Vagina (tissue), 2 donors: ENCODE measurements around the gene PRUNE2. TPM values are rescaled to one million over a fixed set of nuclear protein-coding genes. Genes with fewer than 3 reads are reported as not detected.
"Not testable (repeated sequence)": the region's sequence is repeated elsewhere in the genome, so short reads cannot be mapped to it uniquely, and the experiment has no call there.

Experiments used
- DNase-seq, 2 donors: peaks; one replicate each; pipeline ENCODE4 v3.0.0-alpha.2; 2017; ENCODE audit errors: extremely low spot score in 2 of 2
- H3K27ac ChIP-seq: fragments of 200-600 bp; sonication (generic); one replicate; pipeline ENCODE4 v1.5.1; 2019
- H3K27me3 ChIP-seq: fragments of 200-600 bp; sonication (generic); one replicate; pipeline ENCODE4 v1.5.1; 2019
- H3K36me3 ChIP-seq, 2 donors: fragments of 200-600 bp; sonication (generic); one replicate each; pipeline ENCODE4 v1.5.1; 2017 to 2019
- H3K4me1 ChIP-seq: fragments of 200-600 bp; sonication (generic); one replicate; pipeline ENCODE4 v1.5.1; 2019
- H3K4me3 ChIP-seq, 2 donors: fragments of 200-600 bp; sonication (generic); 1 replicate in 1 of 2; 2 replicates in 1 of 2; pipeline ENCODE4 v1.5.1; 2016 to 2019
- H3K9me3 ChIP-seq: fragments of 200-600 bp; sonication (generic); one replicate; pipeline ENCODE4 v1.5.1; 2019
- POLR2A ChIP-seq, 2 donors: fragments of 450-650 bp; IDR thresholded peaks; one replicate each; pipeline ENCODE4 v1.6.1; 2017; ENCODE audit warnings: antibody characterized with exemption in 2 of 2, mild to moderate bottlenecking in 2 of 2, moderate library complexity in 2 of 2
- POLR2AphosphoS5 ChIP-seq, 2 donors: sonication (generic); formaldehyde crosslinking; IDR thresholded peaks; one replicate each; pipeline ENCODE4 v1.9.0; 2017; ENCODE audit warnings: antibody characterized with exemption in 2 of 2, mild to moderate bottlenecking in 2 of 2, low read depth in 1 of 2; ENCODE audit not compliant: insufficient read depth in 1 of 2
- intact Hi-C: fragments of 100-400 bp; cut with DNase I; formaldehyde crosslinking; loops from one replicate; pipeline ENCODE4 v1.15.1; 2023
- total RNA-seq: library from RNA; depleted of rRNA; stranded (reverse); fragments of >200 nt; gene quantifications from one replicate; pipeline ENCODE4 v1.2.3, GENCODE V29; 2016
- TF ChIP-seq, protein P1 (sequence below), 3 experiments: fragments of 450-650 bp in 2 of 3; fragments of 200-600 bp in 1 of 3; sonication (generic) in 1 of 3; IDR thresholded peaks; one replicate each; pipeline ENCODE4 v1.5.1; 2017 to 2019; ENCODE audit warnings: antibody characterized with exemption in 3 of 3, mild to moderate bottlenecking in 2 of 3, moderate library complexity in 2 of 3

PRUNE2 gene
- total RNA-seq, 1 donor from 2014 or later, result 75.6 TPM

DNA sequence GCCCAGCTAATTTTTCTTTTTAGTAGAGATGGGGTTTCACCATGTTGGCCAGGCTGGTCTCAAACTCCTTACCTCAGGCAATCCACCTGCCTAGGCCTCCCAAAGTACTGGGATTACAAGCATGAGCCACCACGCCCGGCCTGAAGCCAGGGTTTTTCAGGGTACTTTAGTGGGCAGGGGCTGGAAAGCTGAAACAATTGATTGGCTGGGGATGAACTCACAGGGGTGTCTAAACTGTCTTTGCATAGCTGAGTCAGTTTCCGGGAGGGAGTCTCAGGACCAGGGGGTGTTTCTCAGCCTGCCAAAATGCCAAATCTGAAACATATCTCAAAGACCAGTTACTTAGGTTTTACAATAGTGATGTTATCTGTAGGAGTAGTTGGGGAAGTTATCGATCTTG is 46.1 kb downstream of the PRUNE2 start:
- intact Hi-C loops, result no loop called here
- Histone ChIP-seq H3K27ac (no peak overlapping the region), H3K4me3 (no peak overlapping the region), H3K36me3 (no peaks in the 10 kb centered on the region), H3K4me1 (no peaks in the 10 kb centered on the region), H3K27me3 (no peaks in the 10 kb centered on the region), H3K9me3 (no peaks in the 10 kb centered on the region)
- DNase-seq, result no peak
- TF ChIP-seq POLR2AphosphoS5 (IDR thresholded peaks at IDR 0.05; ENCODE audit: insufficient read depth in 1 of 2, low read depth in 1 of 2), result no peak
- TF ChIP-seq POLR2A (IDR thresholded peaks at IDR 0.05), result no peak

DNA sequence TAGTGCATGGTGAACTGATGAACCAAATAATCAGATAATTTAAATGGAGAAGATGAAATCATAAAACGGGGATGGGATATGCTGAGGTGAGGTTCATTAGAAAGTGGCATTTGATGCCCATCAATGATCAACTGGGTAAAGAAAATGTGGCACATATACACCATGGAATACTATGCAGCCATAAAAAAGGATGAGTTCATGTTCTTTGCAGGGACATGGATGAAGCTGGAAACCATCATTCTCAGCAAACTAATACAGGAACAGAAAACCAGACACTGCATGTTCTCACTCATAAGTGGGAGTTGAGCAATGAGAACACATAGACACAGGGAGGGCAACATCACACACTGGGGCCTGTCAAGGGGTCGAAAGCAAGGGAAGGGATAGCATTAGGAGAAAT is 47.7 kb downstream of the PRUNE2 start:
- H3K9me3 ChIP-seq, H3K27me3 ChIP-seq, H3K36me3 ChIP-seq, H3K27ac ChIP-seq, DNase-seq, H3K4me3 ChIP-seq, H3K4me1 ChIP-seq, intact Hi-C loops: not testable (repeated sequence)

DNA sequence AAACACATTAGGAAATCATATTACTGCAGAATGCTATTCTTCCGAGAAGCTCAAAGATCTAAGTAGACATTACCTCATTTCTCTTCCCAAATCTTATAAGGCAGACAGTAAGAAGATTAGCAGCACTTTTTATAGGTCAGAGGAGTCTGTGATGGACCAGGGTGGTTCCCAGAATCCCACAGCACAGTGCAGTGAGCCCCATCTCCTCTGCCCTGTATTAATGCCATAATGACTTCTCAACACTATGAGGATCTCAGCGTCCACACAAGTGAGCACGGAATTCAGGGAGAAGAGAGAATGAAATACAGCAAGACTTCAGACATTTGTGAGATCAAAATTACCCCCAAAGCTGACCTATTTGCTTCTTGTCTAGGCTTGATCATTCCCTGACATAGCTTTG is 49.9 kb downstream of the PRUNE2 start:
- intact Hi-C loops, result no loop called here
- Histone ChIP-seq H3K4me3 (no peak overlapping the region), H3K27me3 (no peaks in the 10 kb centered on the region), H3K36me3 (no peaks in the 10 kb centered on the region), H3K27ac (no peak overlapping the region), H3K9me3 (no peaks in the 10 kb centered on the region), H3K4me1 (no peaks in the 10 kb centered on the region)
- no peak for DNase-seq
- TF ChIP-seq, protein P1, sequence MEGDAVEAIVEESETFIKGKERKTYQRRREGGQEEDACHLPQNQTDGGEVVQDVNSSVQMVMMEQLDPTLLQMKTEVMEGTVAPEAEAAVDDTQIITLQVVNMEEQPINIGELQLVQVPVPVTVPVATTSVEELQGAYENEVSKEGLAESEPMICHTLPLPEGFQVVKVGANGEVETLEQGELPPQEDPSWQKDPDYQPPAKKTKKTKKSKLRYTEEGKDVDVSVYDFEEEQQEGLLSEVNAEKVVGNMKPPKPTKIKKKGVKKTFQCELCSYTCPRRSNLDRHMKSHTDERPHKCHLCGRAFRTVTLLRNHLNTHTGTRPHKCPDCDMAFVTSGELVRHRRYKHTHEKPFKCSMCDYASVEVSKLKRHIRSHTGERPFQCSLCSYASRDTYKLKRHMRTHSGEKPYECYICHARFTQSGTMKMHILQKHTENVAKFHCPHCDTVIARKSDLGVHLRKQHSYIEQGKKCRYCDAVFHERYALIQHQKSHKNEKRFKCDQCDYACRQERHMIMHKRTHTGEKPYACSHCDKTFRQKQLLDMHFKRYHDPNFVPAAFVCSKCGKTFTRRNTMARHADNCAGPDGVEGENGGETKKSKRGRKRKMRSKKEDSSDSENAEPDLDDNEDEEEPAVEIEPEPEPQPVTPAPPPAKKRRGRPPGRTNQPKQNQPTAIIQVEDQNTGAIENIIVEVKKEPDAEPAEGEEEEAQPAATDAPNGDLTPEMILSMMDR (IDR thresholded peaks at IDR 0.05), result no peak
- TF ChIP-seq POLR2A (IDR thresholded peaks at IDR 0.05) (no peak), POLR2AphosphoS5 (IDR thresholded peaks at IDR 0.05; ENCODE audit: insufficient read depth in 1 of 2, low read depth in 1 of 2) (no peak)

DNA sequence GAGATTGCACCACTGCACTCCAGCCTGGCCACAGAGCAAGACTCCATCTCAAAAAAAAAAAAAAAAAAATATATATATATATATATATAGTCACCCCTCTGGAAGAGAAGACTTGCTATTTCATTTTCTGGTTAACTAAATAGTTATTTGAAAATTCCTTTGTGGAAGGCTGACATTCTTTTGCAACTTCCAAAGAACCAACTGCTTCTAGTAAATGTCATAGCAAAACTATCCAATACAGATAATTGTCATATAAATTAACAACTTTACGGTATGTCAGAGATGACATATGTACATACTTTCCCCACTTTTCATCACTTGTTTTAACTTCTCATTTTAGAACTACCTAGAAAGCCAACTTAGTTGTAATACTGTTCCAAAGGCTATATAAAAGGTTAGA is 50.9 kb downstream of the PRUNE2 start:
- Histone ChIP-seq H3K4me1 (no peaks in the 10 kb centered on the region), H3K27ac (no peak overlapping the region), H3K36me3 (no peaks in the 10 kb centered on the region), H3K9me3 (no peaks in the 10 kb centered on the region), H3K27me3 (no peaks in the 10 kb centered on the region), H3K4me3 (no peak overlapping the region)
- TF ChIP-seq POLR2AphosphoS5 (IDR thresholded peaks at IDR 0.05; ENCODE audit: insufficient read depth in 1 of 2, low read depth in 1 of 2) (no peak), POLR2A (IDR thresholded peaks at IDR 0.05) (no peak)
- TF ChIP-seq, protein P1 (IDR thresholded peaks at IDR 0.05), result no peak
- no peak for DNase-seq
- intact Hi-C loops, result no loop called here

DNA sequence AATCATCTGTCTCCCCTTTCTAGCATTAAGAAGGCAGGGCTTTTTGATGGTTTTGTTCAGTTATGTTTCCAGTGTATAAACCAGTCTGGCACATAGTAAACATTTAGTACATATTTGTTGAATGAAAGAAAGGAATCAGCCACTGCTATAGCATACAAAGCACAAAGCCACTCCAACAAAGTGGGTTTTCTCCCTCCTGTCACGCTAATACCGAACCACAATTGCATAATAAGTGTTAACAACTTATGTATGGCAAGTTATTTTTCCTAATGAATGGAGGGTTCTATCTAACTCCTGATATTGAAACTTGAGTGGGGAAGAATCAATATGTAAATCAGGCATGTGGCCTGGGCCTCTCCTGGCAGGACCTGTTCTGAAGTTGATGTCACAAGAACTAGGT is 53.9 kb downstream of the PRUNE2 start:
- TF ChIP-seq POLR2AphosphoS5 (IDR thresholded peaks at IDR 0.05; ENCODE audit: insufficient read depth in 1 of 2, low read depth in 1 of 2), result no peak
- TF ChIP-seq, protein P1 (IDR thresholded peaks at IDR 0.05), result no peak
- TF ChIP-seq POLR2A (IDR thresholded peaks at IDR 0.05), result no peak
- Histone ChIP-seq H3K27ac (no peak overlapping the region), H3K4me3 (no peak overlapping the region), H3K9me3 (no peaks in the 10 kb centered on the region), H3K4me1 (no peaks in the 10 kb centered on the region), H3K27me3 (no peaks in the 10 kb centered on the region), H3K36me3 (no peaks in the 10 kb centered on the region)
- intact Hi-C loops, result no loop called here
- no peak for DNase-seq

DNA sequence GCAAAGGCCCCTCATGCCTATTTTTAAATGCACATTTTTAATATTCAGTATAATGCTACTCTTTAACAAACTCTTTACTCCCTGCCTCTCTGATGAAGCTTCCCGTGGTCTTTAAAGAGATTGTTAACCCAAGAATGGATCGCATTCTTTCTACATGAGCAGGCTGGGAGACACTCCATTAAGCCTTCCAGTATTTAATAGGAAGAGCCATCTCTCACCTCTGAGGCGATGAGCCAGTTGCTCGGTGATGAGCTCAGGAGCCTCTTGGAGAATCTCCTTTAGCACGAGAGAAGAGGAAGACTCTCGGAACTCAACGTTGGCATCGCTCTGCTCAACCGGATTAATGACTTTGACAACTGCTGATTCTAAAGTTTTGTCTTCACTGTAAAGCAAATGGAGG is 59.6 kb downstream of the PRUNE2 start:
- H3K27me3 ChIP-seq, result no peaks in the 10 kb centered on the region
- no peak overlapping the region for H3K27ac ChIP-seq
- H3K4me1 ChIP-seq, result no peaks in the 10 kb centered on the region
- no peaks in the 10 kb centered on the region for H3K36me3 ChIP-seq
- H3K9me3 ChIP-seq, result no peaks in the 10 kb centered on the region
- intact Hi-C loops, result no loop called here
- TF ChIP-seq POLR2A (IDR thresholded peaks at IDR 0.05) (no peak), POLR2AphosphoS5 (IDR thresholded peaks at IDR 0.05; ENCODE audit: insufficient read depth in 1 of 2, low read depth in 1 of 2) (no peak)
- TF ChIP-seq, protein P1 (IDR thresholded peaks at IDR 0.05), result no peak
- no peak overlapping the region for H3K4me3 ChIP-seq
- no peak for DNase-seq
